Measurements from ENCODE around the gene NUDT14. TPM values are rescaled to one million over a fixed set of nuclear protein-coding genes. Genes with fewer than 3 reads are reported as not detected.
A peak's percentile ranks its signal among the peaks of the same experiment; 100 is the strongest.

NUDT14 gene
- total RNA-seq, 2 experiments from 2014 or later = 25.3 to 27.9 TPM

GRCh38 chr14:105193916-105194782 is 13.0 kb upstream of the NUDT14 start:
- peaks cover under 1% of the 10 kb centered on the region for H3K9me3 Mint-ChIP-seq (ENCODE audit: insufficient read depth)
- peaks cover 41% of the 10 kb centered on the region for H3K4me1 Mint-ChIP-seq (ENCODE audit: low read depth)
- ATAC-seq (peak; percentile 48), DNase-seq (peak; percentile 64)
- ChIA-PET POLR2A (interaction anchor here (2.0 kb wide), 1 partner anchor 12 kb away, joined by 9 read pairs; no protein-coding TSS in a partner anchor), CTCF (interaction anchor here (0.7 to 1.6 kb wide), 6 partner anchors 18 to 158 kb away, joined by 3 to 13 read pairs (median 4); partner anchors contain the start of genes BRF1 and BTBD6)
- peaks cover 18% of the 10 kb centered on the region for H3K27me3 Mint-ChIP-seq (ENCODE audit: low read depth)
- H3K36me3 Mint-ChIP-seq (ENCODE audit: low read depth) = no peaks in the 10 kb centered on the region
- H3K27ac Mint-ChIP-seq = peak overlapping the region; percentile 29
- no peak overlapping the region for H3K4me3 Mint-ChIP-seq

DNA sequence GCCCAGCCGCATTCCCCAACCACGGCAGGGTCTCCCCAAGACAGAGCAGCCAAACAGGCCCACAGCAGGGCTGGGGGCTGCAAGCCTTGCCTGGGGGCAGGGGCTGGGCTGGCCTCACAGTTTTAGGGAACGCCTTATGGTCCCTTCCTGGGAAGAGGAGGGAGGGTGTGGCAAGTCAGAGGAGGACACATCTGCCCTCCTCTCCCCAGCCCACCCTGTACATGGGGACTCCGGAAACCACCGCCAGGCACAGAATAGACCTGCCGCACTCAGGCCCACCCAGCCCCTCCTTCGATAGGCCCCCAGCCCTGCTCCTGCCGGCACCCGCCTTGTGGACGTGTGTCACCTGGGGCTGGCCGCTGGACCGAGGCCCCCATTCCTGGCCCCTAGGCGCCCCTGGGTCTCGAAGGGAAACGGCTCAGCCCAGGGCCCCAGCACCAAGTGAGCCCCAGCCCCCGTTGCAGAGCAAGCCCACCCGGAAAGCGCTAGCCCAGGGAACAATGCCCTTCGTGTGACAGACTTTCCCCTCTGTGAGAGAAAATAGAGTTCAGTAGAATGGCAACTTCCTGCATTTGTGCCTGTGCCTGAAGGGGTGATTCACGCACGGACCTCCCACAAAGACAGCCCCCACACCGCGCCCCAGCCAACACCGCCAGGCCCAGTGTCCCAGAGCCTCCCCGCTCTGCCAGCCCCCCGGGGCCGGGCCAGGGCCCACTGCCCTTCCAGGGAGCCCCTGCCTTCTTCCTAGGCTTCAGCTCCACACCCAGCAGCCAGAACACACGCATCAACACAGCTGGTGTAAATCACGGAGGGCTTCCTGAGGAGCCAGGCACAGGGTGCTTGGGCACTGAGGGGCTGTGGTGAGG is 12.0 kb upstream of the NUDT14 start:
- POLR2A ChIA-PET = interaction anchor here (2.0 kb wide), 1 partner anchor 11 kb away, joined by 9 read pairs; no protein-coding TSS in a partner anchor
- Mint-ChIP-seq H3K4me1 (ENCODE audit: low read depth) (peaks cover 35% of the 10 kb centered on the region), H3K27ac (peak overlapping the region; percentile 64), H3K36me3 (ENCODE audit: low read depth) (no peaks in the 10 kb centered on the region), H3K27me3 (ENCODE audit: low read depth) (peaks cover 10% of the 10 kb centered on the region), H3K4me3 (peak overlapping the region; percentile 15), H3K9me3 (ENCODE audit: insufficient read depth) (peaks cover 9% of the 10 kb centered on the region)
- DNase-seq (no peak), ATAC-seq (peak; percentile 43)
- CTCF ChIA-PET = interaction anchor here (0.7 to 1.5 kb wide), 5 partner anchors 17 to 159 kb away, joined by 3 to 13 read pairs (median 4); partner anchors contain the start of genes BRF1 and BTBD6

- ATAC-seq = no peak
- no peak for DNase-seq
- Mint-ChIP-seq H3K9me3 (ENCODE audit: insufficient read depth) (peaks cover 15% of the 10 kb centered on the region), H3K36me3 (ENCODE audit: low read depth) (no peaks in the 10 kb centered on the region), H3K27me3 (ENCODE audit: low read depth) (peaks cover 4% of the 10 kb centered on the region), H3K27ac (no peak overlapping the region), H3K4me3 (no peak overlapping the region), H3K4me1 (ENCODE audit: low read depth) (peaks cover 11% of the 10 kb centered on the region)
- ChIA-PET POLR2A (no interaction called here), CTCF (interaction anchor here (0.6 to 2.3 kb wide), 2 partner anchors 97 to 318 kb away, joined by 4 to 7 read pairs; no protein-coding TSS in a partner anchor)
These were observed 6.9 kb upstream of the NUDT14 start for GRCh38 chr14:105187935-105188524.

GRCh38 chr14:105187116-105187515 is 6.0 kb upstream of the NUDT14 start:
- DNase-seq (no peak), ATAC-seq (no peak)
- no peaks in the 10 kb centered on the region for H3K36me3 Mint-ChIP-seq (ENCODE audit: low read depth)
- ChIA-PET POLR2A (interaction anchor here (0.5 kb wide), 1 partner anchor 92 kb away, joined by 3 read pairs; no protein-coding TSS in a partner anchor), CTCF (no interaction called here)
- no peak overlapping the region for H3K4me3 Mint-ChIP-seq
- no peak overlapping the region for H3K27ac Mint-ChIP-seq
- H3K9me3 Mint-ChIP-seq (ENCODE audit: insufficient read depth) = peaks cover 15% of the 10 kb centered on the region
- peaks cover 16% of the 10 kb centered on the region for H3K4me1 Mint-ChIP-seq (ENCODE audit: low read depth)
- H3K27me3 Mint-ChIP-seq (ENCODE audit: low read depth) = peaks cover 4% of the 10 kb centered on the region

DNA sequence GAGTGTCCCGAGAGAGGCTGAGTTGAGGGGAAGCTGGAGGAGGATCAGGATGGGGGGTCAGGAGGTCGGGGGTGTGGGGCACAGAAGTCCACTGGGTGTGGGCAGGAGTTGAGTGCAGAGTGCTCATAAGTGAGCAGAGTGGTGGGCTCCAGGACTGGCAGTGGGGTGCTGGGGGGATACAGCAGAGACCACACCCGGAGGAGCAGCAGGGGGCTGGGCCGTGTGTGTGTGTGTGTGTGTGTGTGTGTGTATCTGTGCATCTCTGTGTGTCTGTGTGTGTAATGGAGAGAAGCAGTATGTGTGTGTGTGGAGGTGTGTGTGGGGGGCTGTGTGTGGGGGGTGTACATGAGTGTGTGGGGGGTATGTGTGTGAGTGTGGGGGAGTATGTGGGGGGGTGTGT is 4.9 kb upstream of the NUDT14 start:
- ChIA-PET POLR2A (no interaction called here), CTCF (no interaction called here)
- H3K4me1 Mint-ChIP-seq (ENCODE audit: low read depth) = peaks cover 17% of the 10 kb centered on the region
- H3K4me3 Mint-ChIP-seq = no peak overlapping the region
- peaks cover 15% of the 10 kb centered on the region for H3K9me3 Mint-ChIP-seq (ENCODE audit: insufficient read depth)
- no peak for ATAC-seq
- DNase-seq = no peak
- H3K27ac Mint-ChIP-seq = no peak overlapping the region
- H3K36me3 Mint-ChIP-seq (ENCODE audit: low read depth) = no peaks in the 10 kb centered on the region
- H3K27me3 Mint-ChIP-seq (ENCODE audit: low read depth) = peaks cover 4% of the 10 kb centered on the region

- Mint-ChIP-seq H3K36me3 (ENCODE audit: low read depth) (no peaks in the 10 kb centered on the region), H3K9me3 (ENCODE audit: insufficient read depth) (peaks cover 15% of the 10 kb centered on the region), H3K4me3 (no peak overlapping the region), H3K27me3 (ENCODE audit: low read depth) (peaks cover 4% of the 10 kb centered on the region), H3K4me1 (ENCODE audit: low read depth) (peaks cover 23% of the 10 kb centered on the region), H3K27ac (no peak overlapping the region)
- ATAC-seq (no peak), DNase-seq (no peak)
- ChIA-PET CTCF (interaction anchor here (1.4 kb wide), 1 partner anchor 17 kb away, joined by 3 read pairs; the partner anchor contains the start of gene JAG2), POLR2A (no interaction called here)
These were observed 3.9 kb upstream of the NUDT14 start for GRCh38 chr14:105185001-105185400.

GRCh38 chr14:105184461-105184860 is 3.3 kb upstream of the NUDT14 start:
- no peak for DNase-seq
- POLR2A ChIA-PET = no interaction called here
- CTCF ChIA-PET = interaction anchor here (1.4 kb wide), 1 partner anchor 16 kb away, joined by 3 read pairs; the partner anchor contains the start of gene JAG2
- Mint-ChIP-seq H3K27me3 (ENCODE audit: low read depth) (peaks cover 4% of the 10 kb centered on the region), H3K4me3 (no peak overlapping the region), H3K4me1 (ENCODE audit: low read depth) (peaks cover 28% of the 10 kb centered on the region), H3K36me3 (ENCODE audit: low read depth) (no peaks in the 10 kb centered on the region), H3K27ac (no peak overlapping the region), H3K9me3 (ENCODE audit: insufficient read depth) (peaks cover 15% of the 10 kb centered on the region)
- no peak for ATAC-seq

DNA sequence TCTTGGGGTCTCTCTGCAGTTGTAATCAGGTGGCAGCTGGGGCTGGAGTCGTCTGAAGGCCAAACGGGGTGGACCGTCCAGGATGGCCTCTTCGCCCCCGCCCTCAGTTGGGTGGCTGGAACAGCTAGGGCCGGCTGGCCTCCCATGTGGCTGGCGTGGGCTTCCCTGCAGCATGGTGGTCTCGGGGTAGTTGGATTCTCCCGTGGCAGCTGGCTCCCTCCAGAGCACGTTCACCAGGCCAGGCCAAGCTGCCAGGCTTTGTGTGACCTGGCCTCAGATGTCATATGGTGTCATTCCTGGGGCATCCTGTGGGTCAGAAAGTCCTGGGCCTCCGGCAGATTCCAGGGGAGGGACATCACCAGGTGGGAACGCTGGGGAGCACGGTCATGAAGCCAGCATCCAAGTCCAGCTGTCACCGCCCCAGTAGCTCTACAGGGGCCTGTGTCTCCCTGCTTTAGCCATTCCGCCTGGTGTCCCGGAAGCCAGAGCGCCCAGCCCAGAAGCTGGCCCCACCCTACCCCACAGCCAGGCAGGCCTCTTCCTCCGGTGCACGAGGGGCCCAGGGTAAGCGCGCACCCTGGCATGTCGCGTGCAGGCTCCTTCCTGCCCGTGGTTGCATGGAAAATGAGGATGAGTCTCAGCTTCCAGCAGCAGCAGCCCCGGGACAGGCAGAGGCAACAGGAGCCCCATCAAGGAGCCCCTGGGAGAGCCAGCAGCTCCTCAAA is 1.3 kb upstream of the NUDT14 start:
- Mint-ChIP-seq H3K9me3 (ENCODE audit: insufficient read depth) (peaks cover under 1% of the 10 kb centered on the region), H3K27me3 (ENCODE audit: low read depth) (peaks cover 4% of the 10 kb centered on the region), H3K27ac (no peak overlapping the region), H3K36me3 (ENCODE audit: low read depth) (no peaks in the 10 kb centered on the region), H3K4me1 (ENCODE audit: low read depth) (peaks cover 23% of the 10 kb centered on the region), H3K4me3 (peak overlapping the region; percentile 49)
- DNase-seq (no peak), ATAC-seq (no peak)
- ChIA-PET POLR2A (interaction anchor here (1.2 to 2.0 kb wide), 2 partner anchors 11 to 66 kb away, joined by 3 to 9 read pairs; partner anchors contain the start of gene BTBD6), CTCF (interaction anchor here (1.0 to 1.2 kb wide), 3 partner anchors 11 to 19 kb away, joined by 3 to 5 read pairs (median 3); no protein-coding TSS in a partner anchor)

DNA sequence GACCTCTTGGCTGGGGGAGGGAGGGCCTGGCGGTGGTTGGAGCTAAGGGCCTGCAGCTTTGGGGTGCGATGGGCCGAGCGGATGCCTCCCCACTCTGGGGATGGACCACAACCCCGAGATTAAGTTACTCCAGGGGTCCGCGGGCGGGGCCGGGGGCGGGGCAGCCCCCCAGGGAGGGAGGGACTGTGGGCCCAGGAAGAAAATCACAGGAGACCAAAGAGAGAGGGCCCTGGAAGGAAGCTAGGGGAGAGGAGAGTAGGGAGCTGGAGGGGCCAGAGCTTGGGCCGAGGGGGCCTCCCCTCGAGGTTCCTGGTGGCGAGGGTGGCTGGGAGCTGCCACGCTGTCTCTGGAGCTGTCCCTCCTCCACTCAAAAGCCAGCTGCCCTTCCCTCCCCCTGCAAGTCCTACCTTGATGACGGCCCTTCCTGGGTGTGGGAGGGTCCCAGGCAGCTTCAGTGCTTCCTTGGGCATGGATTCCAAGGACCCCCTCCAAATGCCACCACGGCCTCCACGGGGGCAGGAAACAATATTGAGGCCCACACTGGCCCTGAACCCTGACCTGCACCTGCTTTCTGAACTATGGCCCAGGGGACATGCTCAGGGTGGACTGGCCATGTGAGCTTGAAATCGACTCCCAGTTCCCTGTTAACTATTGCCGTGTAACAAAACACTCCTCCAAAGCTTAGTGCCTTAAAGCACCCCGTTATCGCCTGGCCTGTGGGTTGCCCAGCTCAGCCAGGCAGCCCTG is 610 bp upstream of the NUDT14 start:
- Mint-ChIP-seq H3K27ac (no peak overlapping the region), H3K9me3 (ENCODE audit: insufficient read depth) (no peaks in the 10 kb centered on the region), H3K27me3 (ENCODE audit: low read depth) (peaks cover 5% of the 10 kb centered on the region), H3K4me3 (peak overlapping the region; percentile 49), H3K36me3 (ENCODE audit: low read depth) (no peaks in the 10 kb centered on the region), H3K4me1 (ENCODE audit: low read depth) (peaks cover 23% of the 10 kb centered on the region)
- ChIA-PET POLR2A (interaction anchor here (1.2 to 2.0 kb wide), 2 partner anchors 12 to 67 kb away, joined by 3 to 9 read pairs; partner anchors contain the start of gene BTBD6), CTCF (interaction anchor here (0.7 to 1.2 kb wide), 4 partner anchors 11 to 170 kb away, joined by 3 to 5 read pairs (median 3); no protein-coding TSS in a partner anchor)
- ATAC-seq = no peak
- DNase-seq = no peak

GRCh38 chr14:105179191-105179590 is 1.9 kb downstream of the NUDT14 start:
- no peak for ATAC-seq
- Mint-ChIP-seq H3K4me3 (no peak overlapping the region), H3K9me3 (ENCODE audit: insufficient read depth) (no peaks in the 10 kb centered on the region), H3K4me1 (ENCODE audit: low read depth) (peaks cover 44% of the 10 kb centered on the region), H3K27me3 (ENCODE audit: low read depth) (peaks cover 6% of the 10 kb centered on the region), H3K27ac (no peak overlapping the region), H3K36me3 (ENCODE audit: low read depth) (no peaks in the 10 kb centered on the region)
- ChIA-PET CTCF (no interaction called here), POLR2A (no interaction called here)
- DNase-seq = no peak
